Adrenal gland (tissue), 12 donors: ENCODE data around the gene RBM26. TPM values are rescaled to one million over a fixed set of nuclear protein-coding genes. Genes with fewer than 3 reads are reported as not detected.
"Not testable (repeated sequence)": the region's sequence is repeated elsewhere in the genome, so short reads cannot be mapped to it uniquely, and the experiment has no call there.

Experiments
- DNase-seq, 7 donors: peaks; one replicate each; pipeline ENCODE4 v3.0.0-alpha.2; 2019 to 2020
- H3K27ac ChIP-seq, 5 donors: fragments of 200-600 bp; sonication (generic) in 4 of 5; 1 replicate in 3 of 5; 2 replicates in 2 of 5; pipeline versions ENCODE4 v1.5.1 to v1.8.0; 2016 to 2020; ENCODE audit warnings: mild to moderate bottlenecking in 1 of 5
- H3K27me3 ChIP-seq: fragments of 200-600 bp; 2 replicates; pipeline ENCODE4 v1.8.0; 2021
- H3K36me3 ChIP-seq, 2 donors: fragments of 200-600 bp; replicated peaks in 1 of 2; 1 replicate in 1 of 2; 2 replicates in 1 of 2; pipeline versions ENCODE4 v1.5.1 to v1.8.0; 2018 to 2022
- H3K4me1 ChIP-seq, 2 donors: fragments of 200-600 bp; replicated peaks in 1 of 2; 1 replicate in 1 of 2; 2 replicates in 1 of 2; pipeline versions ENCODE4 v1.5.1 to v1.8.0; 2018 to 2021
- H3K4me3 ChIP-seq, 4 donors: fragments of 200-600 bp; sonication (generic) in 3 of 4; one replicate each; pipeline ENCODE4 v1.5.1; 2016 to 2018
- H3K9me3 ChIP-seq, 3 donors: fragments of 200-600 bp; sonication (generic) in 1 of 3; replicated peaks in 1 of 3; 1 replicate in 2 of 3; 2 replicates in 1 of 3; pipeline versions ENCODE4 v1.5.1 to v1.8.0; 2016 to 2021
- CTCF ChIP-seq, 6 experiments: fragments of 450-650 bp in 4 of 6; fragments of 200-600 bp in 2 of 6; sonication (generic) in 1 of 6; IDR thresholded peaks; 1 replicate in 5 of 6; 2 replicates in 1 of 6; pipeline versions ENCODE4 v1.5.1 to v1.8.0; 2016 to 2021; ENCODE audit warnings: antibody characterized with exemption in 6 of 6, mild to moderate bottlenecking in 2 of 6, moderate library complexity in 1 of 6
- POLR2A ChIP-seq, 2 donors: fragments of 450-650 bp; IDR thresholded peaks; one replicate each; pipeline ENCODE4 v1.6.1; 2017; ENCODE audit warnings: antibody characterized with exemption in 2 of 2, mild to moderate bottlenecking in 2 of 2, moderate library complexity in 1 of 2
- WGBS, 4 donors: extraction: QIAGEN DNeasy Blood & Tissue Kit in 2 of 4; methylation state at CpG; one replicate each; pipeline versions ENCODE4 v1.1.5 to v1.1.7; 2013 to 2017; 5-methylcytosine and 5-hydroxymethylcytosine counted together
- intact Hi-C, 2 donors: fragments of 100-400 bp; cut with DNase I; formaldehyde crosslinking; loops; one replicate each; pipeline versions ENCODE4 v1.14.1 to v1.15.0; 2022 to 2023
- polyA plus RNA-seq, 3 donors: library from polyadenylated mRNA; stranded (reverse); fragments of 200-250 nt in 2 of 3; fragments of 350-450 nt in 1 of 3; fragmentation: Illumina TruSeq in 1 of 3; extraction: RNeasy Lipid Tissue Mini Kit (QIAGEN cat#74804) in 1 of 3; gene quantifications; one replicate each; pipeline ENCODE4 v1.2.3, GENCODE V29; 2013 to 2014
- total RNA-seq, 9 donors: library from RNA; depleted of rRNA in 4 of 9; stranded (reverse); fragments of >200 nt in 4 of 9; fragments of 120-200 nt in 1 of 9; fragmentation: NEBNext Ultra II Directional in 1 of 9; extraction: Animal tissue kit (Norgen Biotek cat#: 25700) in 1 of 9; gene quantifications; one replicate each; pipeline versions ENCODE4 v1.1.0 to v1.2.4, GENCODE V29; 2013 to 2023
- donor health status: healthy with polysubstance abuse.
- donor health status: Bipolar disorder and iron deficiency.
- donor health status: DM: yes; HTN: yes; CAD: no.
- donor health status: DM: no; HTN: no; CAD: no.
- donor health status: DM: no; HTN: no; CAD: no.
- donor health status: DM: yes; HTN: yes; CAD: no.

Gene RBM26
- total and polyA plus RNA-seq, 12 donors: 18.7 to 62.5 (median 39.7) TPM

- 87 to 92% (median 89%) methylated on average over 2 of the region's 2 CpGs for WGBS, 4 donors
- Histone ChIP-seq H3K27me3 (peaks cover 5% of the 10 kb centered on the region), H3K27ac (no peak overlapping the region), H3K36me3 (no peaks in the 10 kb centered on the region), H3K4me1 (no peaks in the 10 kb centered on the region), H3K4me3 (no peak overlapping the region), H3K9me3 (no peaks in the 10 kb centered on the region)
- no peak for DNase-seq
- intact Hi-C loops: no loop called here
- TF ChIP-seq CTCF (IDR thresholded peaks at IDR 0.05) (no peak), POLR2A (IDR thresholded peaks at IDR 0.05) (no peak)
Measured at GRCh38 chr13:79283742-79284141, 122.3 kb downstream of the RBM26 start.

GRCh38 chr13:79282976-79283375 lies 123.1 kb downstream of the RBM26 start:
- H3K36me3 ChIP-seq: no peaks in the 10 kb centered on the region
- WGBS, 4 donors: 37 to 50% (median 40%) methylated on average over 3 of the region's 3 CpGs
- H3K9me3 ChIP-seq: no peaks in the 10 kb centered on the region
- intact Hi-C loops: no loop called here
- no peaks in the 10 kb centered on the region for H3K4me1 ChIP-seq
- H3K4me3 ChIP-seq: no peak overlapping the region
- H3K27ac ChIP-seq: no peak overlapping the region
- TF ChIP-seq POLR2A (IDR thresholded peaks at IDR 0.05): no peak
- TF ChIP-seq CTCF (IDR thresholded peaks at IDR 0.05): no peak
- H3K27me3 ChIP-seq: peaks cover 5% of the 10 kb centered on the region
- DNase-seq: no peak

GRCh38 chr13:79282508-79282907 lies 123.5 kb downstream of the RBM26 start:
- 49 to 77% (median 53%) methylated on average over 4 of the region's 4 CpGs for WGBS, 4 donors
- Histone ChIP-seq H3K27ac (no peak overlapping the region), H3K9me3 (no peaks in the 10 kb centered on the region), H3K4me3 (no peak overlapping the region), H3K4me1 (no peaks in the 10 kb centered on the region), H3K36me3 (no peaks in the 10 kb centered on the region), H3K27me3 (peaks cover 5% of the 10 kb centered on the region)
- intact Hi-C loops: no loop called here
- TF ChIP-seq CTCF (IDR thresholded peaks at IDR 0.05) (no peak), POLR2A (IDR thresholded peaks at IDR 0.05) (no peak)
- no peak for DNase-seq

- Histone ChIP-seq H3K4me3 (no peak overlapping the region), H3K9me3 (no peaks in the 10 kb centered on the region), H3K27ac (no peak overlapping the region), H3K27me3 (peaks cover 5% of the 10 kb centered on the region), H3K4me1 (no peaks in the 10 kb centered on the region), H3K36me3 (no peaks in the 10 kb centered on the region)
- TF ChIP-seq POLR2A (IDR thresholded peaks at IDR 0.05): no peak
- TF ChIP-seq CTCF (IDR thresholded peaks at IDR 0.05): no peak
- intact Hi-C loops: no loop called here
- no peak for DNase-seq
- WGBS, 4 donors: 47 to 64% (median 61%) methylated on average over 3 of the region's 3 CpGs
Measured at GRCh38 chr13:79281339-79281747, 124.7 kb downstream of the RBM26 start.

- H3K27me3 ChIP-seq, H3K4me3 ChIP-seq, intact Hi-C loops, DNase-seq, H3K9me3 ChIP-seq, H3K4me1 ChIP-seq, H3K36me3 ChIP-seq, H3K27ac ChIP-seq: not testable (repeated sequence)
- WGBS, 4 donors: 81 to 89% (median 87%) methylated on average over 11 to 12 of the region's 12 CpGs
Measured at GRCh38 chr13:79279735-79280134, 126.3 kb downstream of the RBM26 start.
